ENCODE measurements around the gene INTS3.
"Not testable (repeated sequence)": the region's sequence is repeated elsewhere in the genome, so short reads cannot be mapped to it uniquely, and the experiment has no call there.

The INTS3 gene

GRCh38 chr1:153711026-153711425, 16.8 kb upstream of the INTS3 start:
- in situ Hi-C loops (cut with HindIII; ENCODE audit: low sequenced_read_pairs) = no loop called here
- no peak for TF ChIP-seq CTCF (IDR thresholded peaks at IDR 0.05; ENCODE audit: low read depth, low read length)
- DNase-seq (ENCODE audit: low read depth, low spot score) = no peak
- H3K4me3 ChIP-seq (ENCODE audit: low read depth, low read length) = no peak overlapping the region

- in situ Hi-C loops (cut with HindIII; ENCODE audit: low sequenced_read_pairs); H3K4me3 ChIP-seq (ENCODE audit: low read depth, low read length); DNase-seq (ENCODE audit: low read depth, low spot score): not testable (repeated sequence)
Measured at GRCh38 chr1:153716211-153716610, 11.6 kb upstream of the INTS3 start.

- no peak for DNase-seq (ENCODE audit: low read depth, low spot score)
- TF ChIP-seq CTCF (IDR thresholded peaks at IDR 0.05; ENCODE audit: low read depth, low read length) = no peak
Measured at GRCh38 chr1:153717330-153717729, 10.5 kb upstream of the INTS3 start.

GRCh38 chr1:153723687-153724086, 4.2 kb upstream of the INTS3 start:
- DNase-seq (ENCODE audit: low read depth, low spot score) = no peak

More at GRCh38 chr1:153717330-153717729, 10.5 kb upstream of the INTS3 start:
- in situ Hi-C loops (cut with HindIII; ENCODE audit: low sequenced_read_pairs) = no loop called here
- no peak overlapping the region for H3K4me3 ChIP-seq (ENCODE audit: low read depth, low read length)

GRCh38 chr1:153724634-153725033, 3.2 kb upstream of the INTS3 start:
- in situ Hi-C loops (cut with HindIII; ENCODE audit: low sequenced_read_pairs); DNase-seq (ENCODE audit: low read depth, low spot score); H3K4me3 ChIP-seq (ENCODE audit: low read depth, low read length): not testable (repeated sequence)

More at GRCh38 chr1:153723687-153724086, 4.2 kb upstream of the INTS3 start:
- H3K4me3 ChIP-seq (ENCODE audit: low read depth, low read length) = no peak overlapping the region
- TF ChIP-seq CTCF (IDR thresholded peaks at IDR 0.05; ENCODE audit: low read depth, low read length) = no peak
- in situ Hi-C loops (cut with HindIII; ENCODE audit: low sequenced_read_pairs) = no loop called here

GRCh38 chr1:153728305-153729066, 636 bp downstream of the INTS3 start:
- peak; percentile 36 for DNase-seq (ENCODE audit: low read depth, low spot score)
- no peak for TF ChIP-seq CTCF (IDR thresholded peaks at IDR 0.05; ENCODE audit: low read depth, low read length)
- in situ Hi-C loops (cut with HindIII; ENCODE audit: low sequenced_read_pairs) = no loop called here
- peak overlapping the region; percentile 96 for H3K4me3 ChIP-seq (ENCODE audit: low read depth, low read length)

GRCh38 chr1:153730468-153730988, 2.7 kb downstream of the INTS3 start:
- in situ Hi-C loops (cut with HindIII; ENCODE audit: low sequenced_read_pairs) = no loop called here
- DNase-seq (ENCODE audit: low read depth, low spot score) = no peak
- no peak for TF ChIP-seq CTCF (IDR thresholded peaks at IDR 0.05; ENCODE audit: low read depth, low read length)
- no peak overlapping the region for H3K4me3 ChIP-seq (ENCODE audit: low read depth, low read length)

All from astrocyte of the spinal cord (primary cell).